NCI-H146 treated with DMSO at 0.1 percent for 48 hours (cell line): ENCODE measurements around the gene SH3BP2.

ENCODE experiments used
- DNase-seq: peaks from one replicate; lab custom pipeline; 2025; ENCODE audit not compliant: unreplicated experiment; lab: John Stamatoyannopoulos, UW

Gene SH3BP2

GRCh38 chr4:2802618-2803531 lies 10.0 kb downstream of the SH3BP2 start:
- DNase-seq = no peak

DNA sequence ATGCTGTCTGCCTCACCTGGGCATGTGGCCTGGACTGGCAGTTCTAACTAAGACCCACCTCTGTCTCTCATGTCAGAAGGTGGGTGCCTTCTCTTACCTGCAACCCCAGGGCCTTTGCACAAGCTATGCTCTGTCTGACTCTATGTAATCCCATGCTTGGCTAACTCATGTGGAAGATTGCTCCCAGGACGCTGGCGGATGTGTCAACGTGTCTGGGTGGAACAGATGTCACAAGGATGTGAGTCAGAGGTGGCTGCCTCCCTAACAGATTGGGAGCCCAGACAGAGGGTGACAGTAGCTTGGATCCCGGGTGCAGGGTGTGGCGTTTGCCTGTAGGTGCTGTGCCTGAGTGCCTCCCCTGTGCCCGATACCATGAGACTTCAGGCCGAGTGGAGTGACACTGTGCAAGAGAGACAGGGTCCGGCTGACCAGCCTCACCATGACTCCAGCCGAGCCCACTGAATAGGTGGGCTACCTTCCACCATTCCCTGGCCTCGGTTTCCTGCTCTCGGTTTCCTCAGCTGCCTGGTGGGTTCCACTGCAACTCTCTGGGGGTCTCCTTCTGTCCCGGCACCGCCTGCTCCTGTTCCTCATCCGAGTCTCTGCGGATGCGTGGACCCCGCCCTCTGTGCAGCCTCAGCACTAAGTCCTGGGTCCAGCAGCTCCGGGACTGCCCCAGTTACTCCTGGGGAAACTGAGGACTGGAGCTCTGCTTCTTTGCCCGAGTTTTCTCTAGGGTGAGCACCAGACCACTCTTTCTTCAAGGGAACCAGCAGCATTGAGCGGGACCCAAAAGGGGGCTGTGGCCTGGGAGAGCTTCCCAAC lies 11.0 kb downstream of the SH3BP2 start:
- DNase-seq = no peak

GRCh38 chr4:2804449-2804972 lies 11.6 kb downstream of the SH3BP2 start:
- DNase-seq = no peak

DNA sequence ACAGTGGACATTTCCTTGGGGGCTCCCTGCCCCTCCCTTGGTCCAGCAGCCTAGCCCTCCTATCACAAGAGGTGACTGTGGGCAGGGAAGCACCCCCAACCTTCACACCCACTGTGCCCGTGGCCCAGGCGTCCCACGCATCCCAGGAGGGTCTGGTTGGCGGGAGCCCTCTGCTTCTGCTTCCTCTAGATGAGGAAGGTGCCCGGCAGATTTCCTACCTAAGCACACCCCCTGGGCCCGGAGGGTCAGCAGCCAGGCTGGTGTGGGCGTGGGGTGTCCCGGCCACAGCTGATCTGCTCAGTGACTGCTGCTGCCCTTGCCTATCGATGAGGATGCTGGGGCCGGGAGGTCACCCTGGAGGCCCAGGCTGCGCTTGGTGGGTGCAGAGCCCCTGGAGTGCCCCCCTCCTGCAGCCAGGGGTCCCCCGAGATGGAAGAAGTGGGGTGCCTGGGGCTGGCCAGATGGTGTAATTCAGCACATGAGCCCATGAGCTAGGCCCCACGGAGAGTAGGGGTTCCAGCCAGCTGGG lies 12.2 kb downstream of the SH3BP2 start:
- DNase-seq = no peak

GRCh38 chr4:2805712-2806389 lies 13.0 kb downstream of the SH3BP2 start:
- DNase-seq = no peak

GRCh38 chr4:2806390-2807355 lies 13.8 kb downstream of the SH3BP2 start:
- DNase-seq = no peak

DNA sequence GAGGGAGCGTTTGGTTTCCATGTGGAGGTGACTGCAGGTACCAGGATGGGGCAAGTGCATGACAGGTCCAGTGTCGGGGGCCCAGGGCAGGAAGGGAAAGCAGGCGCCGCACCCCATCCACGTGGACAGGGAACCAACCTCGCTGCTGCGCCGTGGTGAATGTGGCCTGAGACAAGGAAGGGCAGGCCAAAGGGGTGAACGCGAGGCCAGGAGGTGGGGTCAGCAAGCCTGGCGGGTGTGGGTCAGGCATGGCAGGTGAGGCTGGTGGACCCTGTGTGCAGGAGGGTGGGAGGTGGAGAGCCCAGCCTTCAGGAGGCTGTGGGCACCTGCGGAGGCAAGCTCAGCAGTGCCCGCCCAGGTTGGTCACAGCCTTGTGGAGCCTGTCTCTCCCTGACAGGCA lies 14.7 kb downstream of the SH3BP2 start:
- no peak for DNase-seq

DNA sequence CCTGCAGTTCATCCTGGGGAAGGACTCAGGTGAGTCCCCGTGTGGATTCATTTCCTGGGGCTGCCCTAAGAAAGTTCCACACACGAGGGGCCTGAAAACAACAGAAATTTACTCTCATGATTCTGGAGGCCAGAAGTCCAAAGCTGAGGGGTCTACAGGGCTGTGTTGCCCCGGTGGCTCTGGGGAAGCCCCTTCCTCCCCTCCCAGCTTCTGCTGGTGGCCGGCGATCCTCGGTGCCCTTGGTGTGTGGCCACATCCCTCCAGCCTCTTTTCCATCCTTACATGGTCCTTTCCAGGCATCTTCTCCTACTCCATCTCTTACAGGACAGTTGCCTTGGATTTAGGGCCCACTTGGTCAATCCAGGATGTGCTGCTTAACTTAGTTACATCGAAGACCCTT lies 15.1 kb downstream of the SH3BP2 start:
- no peak for DNase-seq

DNA sequence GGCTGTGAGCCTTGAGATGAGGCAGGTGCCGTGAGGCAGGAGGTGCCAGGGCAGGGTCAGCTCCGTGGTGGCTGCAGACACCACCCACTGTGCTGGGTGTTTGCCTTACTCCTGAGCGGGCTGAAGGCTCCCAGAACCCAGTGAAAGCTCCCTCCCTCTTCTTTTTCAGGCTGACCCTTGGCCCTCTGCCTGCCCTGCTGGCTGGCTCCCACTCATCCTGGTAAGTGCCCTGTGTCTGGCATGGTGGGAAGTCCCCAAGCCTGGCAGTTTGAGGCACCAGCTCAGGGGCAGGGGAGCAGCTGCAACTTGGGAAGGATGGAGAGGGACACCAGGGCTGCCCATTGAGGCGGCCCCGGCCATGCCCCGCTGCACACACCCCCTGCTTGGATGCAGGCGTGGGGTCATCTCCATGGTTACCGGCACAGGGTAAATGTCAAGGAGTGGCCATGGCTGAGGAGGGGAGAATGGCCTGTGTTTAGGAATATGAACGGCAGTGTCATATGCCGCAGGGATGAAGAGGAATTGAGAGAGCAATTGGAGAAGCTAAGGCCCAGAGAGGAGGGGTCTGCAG lies 16.8 kb downstream of the SH3BP2 start:
- peak; percentile 63 for DNase-seq

GRCh38 chr4:2810388-2810787 lies 17.5 kb downstream of the SH3BP2 start:
- no peak for DNase-seq

DNA sequence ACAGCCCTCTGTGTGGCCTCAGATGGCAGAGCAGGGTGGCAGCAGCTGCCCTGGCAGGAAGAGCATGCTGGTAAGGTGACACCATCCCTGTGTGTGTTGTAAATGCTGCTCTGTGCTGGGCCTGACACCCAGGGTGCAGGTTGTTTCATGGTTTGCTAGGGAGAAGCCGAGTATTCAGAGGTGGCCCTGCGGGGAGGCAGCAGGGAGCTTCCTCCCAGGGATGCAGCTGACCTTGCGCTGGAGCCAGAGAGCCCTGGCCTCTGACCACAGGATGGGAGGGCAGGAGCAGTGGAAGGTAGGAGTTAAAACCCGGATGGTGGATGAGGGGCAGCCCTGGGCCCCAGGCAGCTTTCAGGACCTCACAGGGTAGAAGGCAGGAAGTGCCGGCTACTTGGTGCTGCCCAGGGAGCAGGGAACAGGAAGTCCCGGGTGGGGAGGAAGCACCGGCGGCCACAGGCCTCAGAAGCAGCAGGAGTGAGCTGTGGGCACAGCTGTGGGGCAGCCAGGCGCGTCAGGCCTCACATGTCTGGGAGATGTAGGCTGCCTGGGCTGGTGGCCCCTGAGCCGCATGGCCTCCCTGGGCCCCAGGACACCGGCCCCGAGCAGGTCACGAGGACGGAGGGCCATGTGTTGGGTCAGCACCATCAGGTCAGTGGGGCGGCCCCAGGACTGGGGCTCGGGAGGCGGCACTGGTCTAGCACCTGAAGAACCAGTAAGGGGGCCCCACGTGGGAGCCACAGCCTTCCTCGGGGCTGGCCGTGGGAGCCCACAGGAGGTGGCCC lies 19.1 kb downstream of the SH3BP2 start:
- peak; percentile 75 for DNase-seq

DNA sequence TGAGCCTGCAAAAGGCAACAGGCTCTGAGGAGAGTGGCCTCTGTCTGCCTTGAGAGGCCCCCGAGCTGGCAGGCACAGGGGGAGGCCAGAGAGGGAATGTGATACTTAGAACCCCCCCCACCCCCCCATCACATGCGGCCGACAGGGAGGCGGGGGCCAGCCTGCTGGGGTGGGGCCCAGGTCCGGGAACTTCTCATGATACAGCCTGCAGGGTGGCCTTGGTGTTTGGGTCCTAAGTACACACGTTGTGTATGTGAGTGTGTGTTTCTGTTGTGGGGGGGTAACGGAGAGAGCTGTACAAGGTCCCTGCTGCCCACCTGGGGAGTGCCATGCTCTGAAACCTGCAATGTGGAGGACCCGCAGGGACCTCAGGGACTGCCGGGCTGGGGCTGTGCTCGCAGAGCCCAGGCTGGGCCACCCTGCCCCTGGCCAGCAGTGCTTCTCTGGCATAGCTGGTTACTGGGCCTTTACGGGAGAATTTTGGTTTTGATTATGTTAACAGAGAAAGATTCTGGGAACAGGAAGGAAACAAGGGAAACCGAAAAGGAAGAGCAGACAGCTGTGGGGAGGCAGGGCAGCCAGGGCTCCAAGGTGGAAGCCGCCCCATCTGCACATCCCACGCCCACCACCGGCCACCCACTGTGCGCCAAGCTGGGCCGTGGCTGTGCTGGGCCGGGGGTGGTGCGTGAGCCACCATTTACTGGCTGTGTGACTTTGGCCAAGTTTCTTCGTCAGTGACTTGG lies 19.9 kb downstream of the SH3BP2 start:
- DNase-seq = no peak

DNA sequence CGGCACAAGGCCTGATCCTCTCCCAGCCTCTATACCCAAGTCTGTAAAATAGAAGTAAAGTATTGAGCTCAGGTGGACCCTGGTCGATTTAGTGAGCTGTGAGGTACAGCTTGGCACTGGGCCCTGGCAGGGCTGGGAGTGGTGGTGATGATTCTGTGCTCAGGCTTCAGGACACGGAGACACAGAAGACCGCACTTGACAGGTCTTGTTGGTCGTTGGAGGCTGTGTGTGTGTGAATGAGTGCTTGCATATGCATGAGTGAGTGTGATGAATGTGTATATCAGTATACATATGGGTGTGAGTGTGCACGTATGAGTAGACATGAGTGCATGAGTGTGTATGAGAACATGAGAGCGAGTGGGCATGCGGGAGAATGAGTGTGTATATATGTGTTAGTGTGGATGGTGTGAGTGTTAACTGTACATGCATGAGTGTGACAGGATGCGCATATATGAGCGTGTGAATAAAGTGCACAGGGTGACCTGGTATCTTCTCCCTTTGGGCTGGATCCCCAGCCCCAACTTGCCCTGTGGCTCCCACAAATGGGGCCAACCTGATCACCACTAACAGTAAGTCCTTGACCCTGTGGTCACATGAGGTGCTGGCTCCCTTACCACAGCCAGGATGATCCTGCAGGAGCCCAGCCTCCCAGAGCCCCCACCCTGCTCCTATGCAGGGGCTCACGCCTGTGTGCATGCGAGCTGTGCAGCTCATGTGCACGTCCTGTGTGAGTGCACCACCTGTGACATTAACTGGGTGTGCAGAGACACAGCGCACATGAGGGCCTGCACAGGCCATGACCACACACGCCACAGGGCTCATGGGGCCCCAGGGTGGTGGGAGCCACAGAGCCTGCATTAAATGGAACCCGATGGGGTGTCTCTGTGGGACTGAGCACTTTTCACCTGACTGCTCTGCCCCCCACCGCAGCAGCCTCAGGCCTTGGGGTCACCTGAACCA lies 20.8 kb downstream of the SH3BP2 start:
- no peak for DNase-seq

GRCh38 chr4:2814627-2815270 lies 21.9 kb downstream of the SH3BP2 start:
- no peak for DNase-seq

DNA sequence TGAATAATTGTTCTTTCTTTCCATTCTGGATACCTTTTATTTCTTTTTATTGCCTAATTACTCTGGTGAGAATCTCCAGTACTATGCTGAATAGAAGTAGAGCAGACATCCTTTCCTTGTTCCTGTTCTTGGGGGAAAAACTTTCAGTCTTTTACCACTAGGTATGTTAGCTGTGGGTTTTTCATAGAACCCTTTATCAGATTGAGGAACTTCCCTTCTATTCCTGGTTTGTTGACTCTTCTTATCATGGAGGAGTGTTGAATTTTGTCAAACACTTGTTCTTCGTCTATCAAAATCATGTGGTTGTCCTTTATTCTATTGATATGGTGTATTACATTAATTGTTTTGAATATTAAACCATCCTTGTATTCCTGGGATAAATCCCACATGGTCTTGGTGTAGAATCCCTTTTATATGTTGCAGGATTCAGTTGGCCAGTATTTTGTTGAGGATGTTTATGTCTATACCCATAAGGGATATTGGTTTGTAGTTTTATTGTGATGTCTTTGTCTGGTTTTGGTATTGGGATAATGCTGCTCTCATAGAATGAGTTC lies 23.6 kb downstream of the SH3BP2 start:
- no peak for DNase-seq

DNA sequence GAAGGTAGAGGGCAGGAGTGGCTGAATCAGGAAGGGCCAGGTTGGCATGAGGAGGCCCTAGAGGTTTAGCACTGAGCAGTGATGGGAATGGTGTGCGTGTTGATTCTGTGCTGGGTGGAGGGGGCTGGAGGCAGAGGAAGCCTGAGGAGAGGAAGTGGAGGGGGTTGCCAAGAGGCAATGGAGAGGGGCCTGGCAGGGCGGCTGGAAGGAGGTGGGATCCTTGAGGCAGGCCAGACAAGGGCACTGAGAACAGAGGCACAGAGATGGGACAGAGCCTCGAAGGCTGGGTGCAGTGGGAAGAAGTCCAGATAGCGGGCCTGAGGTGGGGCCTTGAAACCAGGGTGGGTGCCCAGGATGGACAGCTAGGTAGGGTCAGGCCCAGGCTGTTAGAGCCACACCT lies 24.3 kb downstream of the SH3BP2 start:
- DNase-seq = no peak
